ENCODE data around the gene ABLIM3.
A peak's percentile ranks its signal among the peaks of the same experiment; 100 is the strongest.

ABLIM3 gene

GRCh38 chr5:149221326-149221725 is 80.0 kb downstream of the ABLIM3 start:
- DNase-seq: no peak

- DNase-seq: no peak
Measured at GRCh38 chr5:149221731-149222342, 80.5 kb downstream of the ABLIM3 start.

GRCh38 chr5:149223081-149223848 is 82.0 kb downstream of the ABLIM3 start:
- no peak for DNase-seq

- DNase-seq: no peak
Measured at GRCh38 chr5:149224282-149224681, 83.0 kb downstream of the ABLIM3 start.

- DNase-seq: no peak
Measured at GRCh38 chr5:149227168-149227826, 86.0 kb downstream of the ABLIM3 start.

- DNase-seq: peak; percentile 48
Measured at GRCh38 chr5:149228618-149229297, 87.5 kb downstream of the ABLIM3 start.

- DNase-seq: no peak
Measured at GRCh38 chr5:149229298-149229937, 88.1 kb downstream of the ABLIM3 start.

GRCh38 chr5:149235841-149236240 is 94.5 kb downstream of the ABLIM3 start:
- DNase-seq: no peak

- DNase-seq: peak; percentile 33
Measured at GRCh38 chr5:149237662-149238061, 96.4 kb downstream of the ABLIM3 start.

- no peak for DNase-seq
Measured at GRCh38 chr5:149238540-149238939, 97.2 kb downstream of the ABLIM3 start.

- no peak for DNase-seq
Measured at GRCh38 chr5:149239917-149240316, 98.6 kb downstream of the ABLIM3 start.

- no peak for DNase-seq
Measured at GRCh38 chr5:149240354-149240998, 99.2 kb downstream of the ABLIM3 start.

GRCh38 chr5:149242339-149242738 is 101.0 kb downstream of the ABLIM3 start:
- no peak for DNase-seq

- DNase-seq: no peak
Measured at GRCh38 chr5:149246906-149247305, 105.6 kb downstream of the ABLIM3 start.

GRCh38 chr5:149247726-149248125 is 106.4 kb downstream of the ABLIM3 start:
- no peak for DNase-seq

GRCh38 chr5:149251546-149251945 is 110.3 kb downstream of the ABLIM3 start:
- no peak for DNase-seq

GRCh38 chr5:149254506-149254905 is 113.2 kb downstream of the ABLIM3 start:
- no peak for DNase-seq

- DNase-seq: no peak
Measured at GRCh38 chr5:149256451-149256850, 115.2 kb downstream of the ABLIM3 start.

GRCh38 chr5:149257131-149257530 is 115.8 kb downstream of the ABLIM3 start:
- DNase-seq: no peak

GRCh38 chr5:149257889-149258705 is 116.8 kb downstream of the ABLIM3 start:
- DNase-seq: no peak

GRCh38 chr5:149260761-149261160 is 119.5 kb downstream of the ABLIM3 start:
- no peak for DNase-seq

GRCh38 chr5:149261246-149261645 is 120.0 kb downstream of the ABLIM3 start:
- DNase-seq: no peak
